DMS153 treated with DMSO at 0.1 percent for 48 hours (cell line): ENCODE measurements around the gene CABP4.

ENCODE experiments used
- DNase-seq: peaks from one replicate; lab custom pipeline; 2025; ENCODE audit not compliant: unreplicated experiment; lab: John Stamatoyannopoulos, UW

CABP4 gene

DNA sequence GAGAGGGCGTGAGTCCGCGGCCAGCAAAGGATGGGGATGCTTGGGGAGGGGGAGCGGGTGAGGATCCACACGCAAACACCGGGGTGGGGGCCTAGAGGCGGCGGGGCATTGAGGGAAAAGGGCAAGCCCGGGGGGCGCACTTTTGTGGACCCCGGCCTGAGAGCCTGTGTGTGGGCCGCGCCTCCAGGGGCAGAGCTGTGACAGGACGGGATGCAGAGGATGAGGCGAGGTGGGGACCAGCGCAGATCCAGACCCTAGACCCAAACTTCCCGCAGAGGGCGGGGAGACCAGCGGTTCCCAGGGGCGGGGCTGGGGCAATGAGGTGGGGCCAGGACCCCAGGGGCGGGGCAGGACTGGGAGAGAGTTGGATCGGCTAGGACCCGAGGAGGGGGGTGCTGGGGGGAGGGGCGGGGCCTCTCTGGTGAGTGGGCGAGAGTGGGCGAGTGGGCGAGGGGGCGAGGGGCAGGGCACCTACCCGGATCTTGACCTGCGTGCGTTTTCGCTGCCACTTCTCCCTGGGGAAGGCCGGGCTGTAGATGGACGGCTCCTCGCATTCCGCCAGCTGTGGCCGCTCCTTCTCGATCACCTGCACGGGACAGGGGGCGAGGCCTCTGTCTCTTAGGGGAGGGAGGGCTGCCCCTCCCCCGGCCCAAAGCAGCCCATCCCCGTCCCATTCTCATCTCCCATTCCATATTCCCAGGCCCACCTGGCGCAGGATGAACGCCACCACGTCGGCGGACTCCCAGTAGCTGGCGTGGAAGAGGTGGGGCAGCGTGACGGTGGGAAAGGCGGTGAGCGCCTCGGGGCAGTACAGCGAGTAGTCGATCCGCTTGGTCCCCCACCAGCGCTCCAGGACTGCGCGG lies 39.4 kb downstream of the CABP4 start:
- DNase-seq, result no peak

DNA sequence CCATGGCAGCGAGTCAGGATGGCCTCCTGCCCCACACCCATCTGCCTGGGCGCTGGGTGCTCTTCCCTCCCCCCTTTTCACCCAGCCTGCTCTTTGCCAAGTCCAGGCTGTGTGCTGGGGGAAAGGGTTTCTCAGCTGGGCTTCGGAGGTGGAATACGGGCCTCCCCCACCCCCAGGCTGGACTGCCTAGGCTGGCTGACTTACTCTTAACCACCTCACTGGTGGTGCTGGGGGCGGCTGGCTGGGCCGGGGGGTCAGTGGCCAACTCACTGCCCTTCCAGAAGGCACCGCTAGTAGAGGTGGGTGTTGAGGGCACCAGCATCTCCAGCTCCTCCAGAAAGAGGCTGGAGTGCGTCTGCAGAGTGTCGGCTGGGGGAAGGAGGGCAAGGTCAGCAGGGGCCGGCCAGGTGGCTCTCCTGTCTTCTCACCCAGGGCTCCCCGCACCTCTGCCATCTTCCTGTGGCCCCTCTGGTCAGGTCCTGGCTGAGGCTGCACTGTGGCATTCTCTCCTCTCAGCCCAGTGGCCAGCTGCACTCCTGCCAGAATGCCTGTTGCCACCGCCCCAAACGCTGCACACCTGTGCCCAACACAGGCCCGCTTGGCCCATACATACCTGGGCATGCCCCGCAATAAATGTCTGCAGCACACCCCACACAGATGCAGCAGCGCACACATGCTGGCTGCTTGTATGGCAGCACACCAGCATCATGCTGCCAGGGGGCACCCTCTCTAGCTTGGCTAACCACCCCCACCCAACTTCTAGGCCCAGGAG lies 40.3 kb downstream of the CABP4 start:
- DNase-seq, result no peak

- DNase-seq, result no peak
These were observed 41.0 kb downstream of the CABP4 start for GRCh38 chr11:67496113-67496512.

GRCh38 chr11:67497656-67498291 lies 42.6 kb downstream of the CABP4 start:
- DNase-seq, result no peak

DNA sequence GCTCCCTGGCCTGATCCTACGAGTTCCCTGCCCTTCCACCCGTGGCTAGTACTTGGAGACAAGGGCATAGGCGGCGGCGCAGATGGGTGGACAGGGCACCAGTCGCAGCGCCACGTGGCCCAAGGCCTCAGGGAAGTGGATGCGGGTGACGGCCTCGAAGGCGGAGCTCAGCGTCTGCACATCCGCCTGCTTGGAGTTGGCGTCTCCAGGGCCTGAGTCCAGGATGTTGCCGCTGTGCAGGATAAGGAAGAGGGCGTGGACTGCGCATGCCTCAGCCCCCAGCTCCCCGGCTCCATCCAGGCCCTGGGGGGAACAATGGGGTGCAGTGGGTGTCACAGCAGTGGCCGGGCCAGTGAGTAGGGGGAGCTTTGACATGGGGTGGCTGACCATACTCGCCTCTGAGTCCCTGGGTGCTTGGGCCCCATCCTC lies 43.4 kb downstream of the CABP4 start:
- no peak for DNase-seq

GRCh38 chr11:67499808-67500483 lies 44.8 kb downstream of the CABP4 start:
- no peak for DNase-seq

DNA sequence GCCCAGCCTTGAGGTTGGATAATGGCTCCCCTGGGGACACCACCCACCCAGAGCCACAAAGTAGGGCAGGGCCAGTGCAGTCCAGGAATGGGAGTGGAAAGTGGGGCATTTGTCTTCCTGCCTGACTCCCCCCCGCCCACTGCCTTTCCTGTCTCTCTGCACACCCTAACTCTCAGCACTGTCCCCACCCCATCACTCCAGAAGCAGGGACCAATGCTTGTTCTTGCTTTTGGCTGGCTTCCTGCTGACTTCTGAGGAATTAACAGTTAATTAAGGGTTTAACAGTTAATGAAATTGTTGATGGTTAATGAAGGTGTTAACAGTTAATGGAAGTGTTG lies 45.3 kb downstream of the CABP4 start:
- no peak for DNase-seq

DNA sequence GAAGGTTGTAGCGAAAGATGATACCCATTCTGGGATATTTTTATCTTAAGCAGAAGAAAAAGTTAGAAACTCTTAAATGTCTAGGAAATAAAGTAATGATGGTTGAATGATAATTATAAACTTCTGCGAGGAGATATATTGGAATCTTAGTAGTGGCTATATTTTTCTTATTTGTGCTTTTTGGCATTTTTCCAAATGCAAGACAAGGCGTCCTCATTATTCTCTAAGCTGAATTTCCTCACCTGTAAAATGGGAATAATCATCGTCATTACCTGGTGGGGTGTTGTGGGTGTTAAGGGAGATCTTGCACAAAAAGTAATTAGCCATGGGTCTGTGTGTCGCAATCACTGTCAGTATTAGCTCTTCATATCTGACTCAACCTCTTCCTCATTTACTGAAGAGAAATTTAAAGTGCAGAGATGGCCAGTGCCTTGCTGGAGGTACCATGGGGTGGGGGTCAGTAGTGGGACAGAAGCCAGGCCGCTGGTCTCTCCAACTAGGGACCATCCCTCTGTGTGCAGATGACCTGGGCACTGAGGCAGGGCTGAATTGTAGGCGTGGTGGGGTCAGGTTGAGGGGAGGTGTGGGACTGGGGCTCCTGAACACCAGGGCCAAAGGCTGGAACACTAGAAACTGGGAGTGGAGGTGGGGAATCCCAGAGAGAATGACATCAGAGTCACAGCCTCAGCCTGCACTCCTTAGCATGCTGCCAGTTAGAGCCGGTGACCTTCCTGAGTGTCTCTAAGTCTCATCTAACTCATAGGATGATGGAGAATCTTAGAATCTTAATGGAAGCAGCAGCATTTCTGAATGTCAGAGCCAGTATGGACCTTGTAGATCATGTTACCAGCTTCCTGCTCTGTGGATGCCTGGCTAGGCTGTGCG lies 45.9 kb downstream of the CABP4 start:
- no peak for DNase-seq

- DNase-seq, result no peak
These were observed 46.7 kb downstream of the CABP4 start for GRCh38 chr11:67501854-67502253.

DNA sequence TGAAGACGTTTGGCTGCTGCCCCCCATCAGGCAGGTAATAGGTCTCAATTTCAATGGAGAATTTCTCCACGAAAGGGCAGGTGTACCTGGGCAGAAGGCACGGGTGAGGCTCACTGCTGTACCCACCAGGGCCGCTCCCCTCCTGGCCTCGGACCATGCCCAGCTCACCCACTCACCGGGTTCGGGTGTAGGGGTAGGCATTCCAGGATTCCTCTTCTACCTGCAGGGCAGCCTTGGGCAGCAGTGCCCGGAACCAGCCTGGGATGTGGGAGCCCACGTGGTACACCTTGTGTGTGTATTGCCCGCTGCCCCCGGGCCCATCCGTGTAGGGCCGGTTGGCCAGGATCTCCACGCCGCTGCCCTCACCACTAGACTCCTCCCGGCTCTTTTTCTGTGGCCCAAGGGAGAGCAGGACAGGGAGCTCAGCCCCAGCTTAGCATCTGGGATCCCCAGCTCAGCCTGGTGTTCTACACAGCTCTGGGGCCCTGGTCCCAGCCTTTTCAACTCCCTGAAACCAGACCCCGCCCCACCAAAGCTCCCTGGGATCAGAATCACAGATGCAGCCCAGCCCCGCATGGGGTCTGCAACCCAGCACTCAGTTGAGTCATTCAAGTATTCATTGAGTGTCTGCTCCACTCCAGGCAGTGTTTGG lies 47.3 kb downstream of the CABP4 start:
- DNase-seq, result no peak

- no peak for DNase-seq
These were observed 48.2 kb downstream of the CABP4 start for GRCh38 chr11:67503119-67504004.

DNA sequence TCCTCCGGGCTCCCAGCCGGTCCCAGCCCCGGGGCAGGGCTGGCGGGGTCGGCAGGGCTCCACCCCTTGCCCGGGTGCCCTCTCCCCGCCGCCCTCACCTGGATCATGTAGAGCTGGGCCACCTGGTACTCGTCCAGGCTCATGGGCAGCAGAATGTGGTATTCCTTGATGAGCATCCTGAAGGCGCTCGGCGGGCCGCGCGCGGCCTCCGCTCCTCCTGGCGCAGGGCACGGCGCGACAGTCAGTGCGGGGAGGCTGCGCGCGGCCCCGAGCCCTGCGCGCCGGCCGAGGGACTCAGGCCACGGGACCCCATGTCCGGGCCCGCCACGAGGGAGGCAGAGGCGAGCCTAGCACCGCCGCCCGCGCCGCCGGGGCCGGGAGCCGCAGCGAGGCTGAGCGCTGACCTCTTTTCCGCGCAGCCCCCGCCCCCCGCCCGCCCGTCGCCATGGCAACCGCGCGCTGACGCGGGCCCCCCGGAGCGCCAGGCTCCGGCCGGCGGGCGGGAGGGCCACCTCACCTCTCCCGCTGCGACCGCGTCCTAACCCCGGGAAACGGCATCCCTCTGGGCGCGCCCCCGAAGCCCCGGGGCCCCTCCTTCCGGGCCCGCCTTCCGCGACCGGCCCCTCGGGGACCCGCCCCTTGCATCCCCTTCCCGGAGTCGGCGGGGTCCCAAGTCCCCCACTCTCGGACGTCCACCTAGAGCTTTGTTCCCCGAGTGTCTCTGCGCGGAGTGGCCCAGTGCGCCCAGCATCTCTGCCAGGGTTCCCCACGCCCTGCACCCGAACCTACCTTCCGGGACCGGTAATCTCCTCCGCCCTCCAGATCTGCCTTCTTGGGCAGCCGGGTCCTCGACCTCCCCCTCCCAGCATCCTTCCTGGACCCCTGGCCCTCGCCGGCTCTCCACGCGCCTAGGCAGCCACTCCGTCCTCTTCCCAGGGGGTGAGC lies 49.1 kb downstream of the CABP4 start:
- DNase-seq, result no peak

DNA sequence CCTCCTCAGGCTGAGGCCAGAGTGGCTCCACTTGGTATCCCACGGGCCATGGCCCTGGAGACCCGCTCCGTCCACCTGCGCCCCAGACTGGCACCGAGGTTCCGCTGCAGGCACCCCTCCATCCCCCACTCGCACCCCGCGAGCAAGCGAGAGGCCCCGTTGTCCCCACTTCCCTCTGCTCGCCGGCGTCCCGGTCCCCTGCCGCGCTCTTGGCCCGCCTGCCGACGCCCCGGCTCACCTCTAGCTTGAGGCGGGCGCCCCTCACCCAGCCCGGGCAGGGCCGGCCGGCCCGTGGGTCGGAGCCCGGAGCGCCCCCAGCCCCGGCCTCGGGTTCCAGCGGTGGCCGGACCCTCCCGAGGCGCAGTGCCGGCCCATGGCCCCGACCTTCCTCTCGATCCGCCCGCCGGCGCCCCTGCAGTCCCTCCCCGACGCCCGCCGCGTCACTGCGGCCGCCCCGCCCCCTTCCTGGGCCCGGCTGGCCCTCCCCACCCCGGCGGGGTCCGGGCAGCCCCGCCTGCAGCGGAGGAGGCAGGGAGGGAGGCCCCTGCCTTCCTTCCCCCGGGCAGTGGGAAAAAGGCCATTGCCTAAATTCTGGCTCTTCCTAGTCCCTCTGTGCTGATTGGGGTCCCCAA lies 49.9 kb downstream of the CABP4 start, which contains the start of gene PITPNM1:
PITPNM1 (minus strand) TSS at position 414 of the 632 bp plus-strand sequence. CDS start 1,183 bp downstream, outside the sequence.
- peak; percentile 18 for DNase-seq

GRCh38 chr11:67505605-67506396 lies 50.6 kb downstream of the CABP4 start:
- DNase-seq, result peak; percentile 77

DNA sequence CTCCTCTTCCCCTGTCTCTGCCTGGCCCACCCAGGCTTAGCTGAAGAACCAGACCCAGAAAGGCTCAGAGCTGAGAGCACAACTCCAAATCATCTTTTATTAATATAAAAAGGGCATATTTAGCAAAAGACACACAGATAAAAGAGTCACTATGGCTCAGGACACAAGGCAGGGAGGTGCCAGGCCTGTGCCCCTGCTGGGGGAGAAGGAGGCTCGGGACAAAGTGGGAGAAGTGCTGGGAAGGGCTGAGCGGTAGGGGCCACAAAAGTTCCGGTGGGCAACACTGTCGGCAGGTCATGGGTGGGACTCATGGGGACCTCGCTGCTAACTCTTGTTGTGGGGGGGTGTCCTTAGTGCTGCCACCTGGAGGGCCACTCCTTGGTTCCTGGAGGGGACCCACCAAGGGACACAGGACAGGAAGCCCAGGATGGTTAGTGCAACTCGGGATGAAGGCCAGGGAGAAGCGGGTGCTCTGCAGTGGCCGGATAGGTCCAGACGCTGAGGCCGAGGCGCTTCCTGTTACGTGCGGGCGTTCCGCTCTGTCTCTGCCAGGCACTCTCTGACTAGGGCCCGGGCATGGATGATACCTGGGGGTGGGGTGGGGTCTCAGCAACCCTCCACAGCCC lies 51.4 kb downstream of the CABP4 start:
- no peak for DNase-seq
